HL-60 (cell line): ENCODE measurements around the gene PXDC1.

ENCODE experiments used
- POLR2AphosphoS5 ChIP-seq: IDR thresholded peaks from 2 replicates; pipeline ENCODE4 v1.6.1; 2012; ENCODE audit warnings: low read depth
- TF ChIP-seq, protein P1 (sequence below): IDR thresholded peaks from one replicate; pipeline ENCODE4 v1.5.1; 2011; ENCODE audit warnings: low read length, control low read depth, inconsistent platforms; ENCODE audit not compliant: insufficient read depth
- TF ChIP-seq, protein P2 (sequence below): IDR thresholded peaks from 2 replicates; pipeline ENCODE4 v1.6.1; 2012; ENCODE audit warnings: low read depth; ENCODE audit not compliant: insufficient replicate concordance

DNA sequence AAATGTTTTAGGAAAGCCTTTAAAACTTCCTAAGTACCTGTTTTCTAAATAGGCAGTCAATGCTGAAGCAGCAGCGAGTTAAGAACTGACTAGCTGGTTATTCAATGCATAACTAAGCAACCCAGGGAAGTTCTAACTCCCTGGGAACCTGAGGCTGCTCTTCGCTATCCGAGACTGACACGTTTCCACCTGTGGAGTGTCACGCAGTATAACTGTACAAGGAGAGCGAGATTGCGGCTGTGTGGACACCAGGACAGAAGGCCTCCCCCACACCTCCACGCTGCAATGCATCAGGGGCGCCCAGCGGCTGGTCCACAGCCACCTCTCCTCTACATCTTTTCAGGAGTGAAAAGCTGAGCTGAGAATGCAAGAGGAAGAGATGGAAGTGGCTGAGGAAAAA, 8.0 kb downstream of the PXDC1 start:
- TF ChIP-seq, protein P1, sequence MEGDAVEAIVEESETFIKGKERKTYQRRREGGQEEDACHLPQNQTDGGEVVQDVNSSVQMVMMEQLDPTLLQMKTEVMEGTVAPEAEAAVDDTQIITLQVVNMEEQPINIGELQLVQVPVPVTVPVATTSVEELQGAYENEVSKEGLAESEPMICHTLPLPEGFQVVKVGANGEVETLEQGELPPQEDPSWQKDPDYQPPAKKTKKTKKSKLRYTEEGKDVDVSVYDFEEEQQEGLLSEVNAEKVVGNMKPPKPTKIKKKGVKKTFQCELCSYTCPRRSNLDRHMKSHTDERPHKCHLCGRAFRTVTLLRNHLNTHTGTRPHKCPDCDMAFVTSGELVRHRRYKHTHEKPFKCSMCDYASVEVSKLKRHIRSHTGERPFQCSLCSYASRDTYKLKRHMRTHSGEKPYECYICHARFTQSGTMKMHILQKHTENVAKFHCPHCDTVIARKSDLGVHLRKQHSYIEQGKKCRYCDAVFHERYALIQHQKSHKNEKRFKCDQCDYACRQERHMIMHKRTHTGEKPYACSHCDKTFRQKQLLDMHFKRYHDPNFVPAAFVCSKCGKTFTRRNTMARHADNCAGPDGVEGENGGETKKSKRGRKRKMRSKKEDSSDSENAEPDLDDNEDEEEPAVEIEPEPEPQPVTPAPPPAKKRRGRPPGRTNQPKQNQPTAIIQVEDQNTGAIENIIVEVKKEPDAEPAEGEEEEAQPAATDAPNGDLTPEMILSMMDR, result no peak
- TF ChIP-seq, protein P2, sequence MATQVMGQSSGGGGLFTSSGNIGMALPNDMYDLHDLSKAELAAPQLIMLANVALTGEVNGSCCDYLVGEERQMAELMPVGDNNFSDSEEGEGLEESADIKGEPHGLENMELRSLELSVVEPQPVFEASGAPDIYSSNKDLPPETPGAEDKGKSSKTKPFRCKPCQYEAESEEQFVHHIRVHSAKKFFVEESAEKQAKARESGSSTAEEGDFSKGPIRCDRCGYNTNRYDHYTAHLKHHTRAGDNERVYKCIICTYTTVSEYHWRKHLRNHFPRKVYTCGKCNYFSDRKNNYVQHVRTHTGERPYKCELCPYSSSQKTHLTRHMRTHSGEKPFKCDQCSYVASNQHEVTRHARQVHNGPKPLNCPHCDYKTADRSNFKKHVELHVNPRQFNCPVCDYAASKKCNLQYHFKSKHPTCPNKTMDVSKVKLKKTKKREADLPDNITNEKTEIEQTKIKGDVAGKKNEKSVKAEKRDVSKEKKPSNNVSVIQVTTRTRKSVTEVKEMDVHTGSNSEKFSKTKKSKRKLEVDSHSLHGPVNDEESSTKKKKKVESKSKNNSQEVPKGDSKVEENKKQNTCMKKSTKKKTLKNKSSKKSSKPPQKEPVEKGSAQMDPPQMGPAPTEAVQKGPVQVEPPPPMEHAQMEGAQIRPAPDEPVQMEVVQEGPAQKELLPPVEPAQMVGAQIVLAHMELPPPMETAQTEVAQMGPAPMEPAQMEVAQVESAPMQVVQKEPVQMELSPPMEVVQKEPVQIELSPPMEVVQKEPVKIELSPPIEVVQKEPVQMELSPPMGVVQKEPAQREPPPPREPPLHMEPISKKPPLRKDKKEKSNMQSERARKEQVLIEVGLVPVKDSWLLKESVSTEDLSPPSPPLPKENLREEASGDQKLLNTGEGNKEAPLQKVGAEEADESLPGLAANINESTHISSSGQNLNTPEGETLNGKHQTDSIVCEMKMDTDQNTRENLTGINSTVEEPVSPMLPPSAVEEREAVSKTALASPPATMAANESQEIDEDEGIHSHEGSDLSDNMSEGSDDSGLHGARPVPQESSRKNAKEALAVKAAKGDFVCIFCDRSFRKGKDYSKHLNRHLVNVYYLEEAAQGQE, result no peak
- no peak for TF ChIP-seq POLR2AphosphoS5
